ENCODE results near the gene LVRN. TPM values are rescaled to one million over a fixed set of nuclear protein-coding genes. Genes with fewer than 3 reads are reported as not detected.

The LVRN gene
- total RNA-seq, 1 donor, result under 0.01 TPM

DNA sequence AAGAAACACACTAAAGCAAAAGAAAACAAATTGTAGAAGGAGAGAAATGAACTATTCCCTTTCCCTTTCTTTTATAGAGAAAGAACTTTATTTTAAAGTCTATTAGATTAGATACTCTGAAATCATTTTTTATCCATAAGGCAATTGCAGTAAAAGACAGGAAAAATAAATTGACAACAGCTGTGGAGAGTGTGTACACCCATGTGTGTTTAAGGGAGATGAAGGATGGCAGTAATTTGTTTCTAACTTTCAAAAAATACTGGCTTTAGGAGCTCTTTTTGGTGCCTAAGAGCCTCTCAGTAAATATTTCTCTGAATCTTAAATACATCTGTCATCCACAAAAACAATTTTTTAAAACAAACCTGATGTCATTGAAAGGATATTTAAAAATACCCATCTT lies 51.7 kb downstream of the LVRN start:
- TF ChIP-seq, protein P1, sequence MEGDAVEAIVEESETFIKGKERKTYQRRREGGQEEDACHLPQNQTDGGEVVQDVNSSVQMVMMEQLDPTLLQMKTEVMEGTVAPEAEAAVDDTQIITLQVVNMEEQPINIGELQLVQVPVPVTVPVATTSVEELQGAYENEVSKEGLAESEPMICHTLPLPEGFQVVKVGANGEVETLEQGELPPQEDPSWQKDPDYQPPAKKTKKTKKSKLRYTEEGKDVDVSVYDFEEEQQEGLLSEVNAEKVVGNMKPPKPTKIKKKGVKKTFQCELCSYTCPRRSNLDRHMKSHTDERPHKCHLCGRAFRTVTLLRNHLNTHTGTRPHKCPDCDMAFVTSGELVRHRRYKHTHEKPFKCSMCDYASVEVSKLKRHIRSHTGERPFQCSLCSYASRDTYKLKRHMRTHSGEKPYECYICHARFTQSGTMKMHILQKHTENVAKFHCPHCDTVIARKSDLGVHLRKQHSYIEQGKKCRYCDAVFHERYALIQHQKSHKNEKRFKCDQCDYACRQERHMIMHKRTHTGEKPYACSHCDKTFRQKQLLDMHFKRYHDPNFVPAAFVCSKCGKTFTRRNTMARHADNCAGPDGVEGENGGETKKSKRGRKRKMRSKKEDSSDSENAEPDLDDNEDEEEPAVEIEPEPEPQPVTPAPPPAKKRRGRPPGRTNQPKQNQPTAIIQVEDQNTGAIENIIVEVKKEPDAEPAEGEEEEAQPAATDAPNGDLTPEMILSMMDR (IDR thresholded peaks at IDR 0.05; ENCODE audit: insufficient read depth, low read depth, low read length), result no peak
- no peak overlapping the region for H3K4me3 ChIP-seq (ENCODE audit: low read depth, low read length)
- DNase-seq (ENCODE audit: low read depth), result no peak

DNA sequence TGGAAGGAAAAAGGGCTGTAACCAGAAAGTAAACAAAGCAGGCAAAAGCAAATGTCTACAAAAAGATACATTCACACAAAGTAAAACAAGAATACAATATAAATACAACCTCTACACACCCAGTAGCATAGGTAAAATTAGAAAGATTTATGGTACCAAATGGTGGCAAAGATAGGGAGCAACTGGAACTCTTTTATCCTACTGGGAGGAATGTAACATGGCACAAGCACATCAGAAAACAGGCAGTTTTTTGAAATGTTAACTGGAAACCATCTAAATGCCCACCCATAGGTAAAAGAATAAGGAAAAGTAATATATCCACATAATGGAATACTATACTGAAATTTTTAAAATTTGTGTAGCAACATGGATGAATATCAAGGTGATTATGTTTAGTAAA lies 61.3 kb downstream of the LVRN start:
- H3K4me3 ChIP-seq (ENCODE audit: low read depth, low read length), result no peak overlapping the region
- DNase-seq (ENCODE audit: low read depth), result no peak
- TF ChIP-seq, protein P1 (IDR thresholded peaks at IDR 0.05; ENCODE audit: insufficient read depth, low read depth, low read length), result peak; percentile 27

DNA sequence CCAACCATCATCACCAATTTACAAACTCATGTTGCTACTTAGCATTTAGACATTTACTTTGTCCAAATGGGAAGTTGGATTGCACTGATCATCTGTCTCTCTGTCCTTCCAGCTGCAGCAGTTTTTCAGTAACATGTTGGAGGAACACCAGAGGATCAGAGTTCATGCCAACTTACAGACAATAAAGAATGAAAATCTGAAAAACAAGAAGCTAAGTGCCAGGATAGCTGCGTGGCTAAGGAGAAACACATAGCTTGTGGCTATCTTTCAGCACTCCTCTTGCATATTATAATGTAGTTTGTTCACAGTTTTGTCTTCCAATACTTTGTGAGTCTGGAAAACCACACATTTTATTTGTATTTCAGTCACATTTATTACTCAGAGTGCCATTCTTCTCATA lies 63.6 kb downstream of the LVRN start:
- TF ChIP-seq, protein P1 (IDR thresholded peaks at IDR 0.05; ENCODE audit: insufficient read depth, low read depth, low read length), result no peak
- no peak overlapping the region for H3K4me3 ChIP-seq (ENCODE audit: low read depth, low read length)
- no peak for DNase-seq (ENCODE audit: low read depth)

DNA sequence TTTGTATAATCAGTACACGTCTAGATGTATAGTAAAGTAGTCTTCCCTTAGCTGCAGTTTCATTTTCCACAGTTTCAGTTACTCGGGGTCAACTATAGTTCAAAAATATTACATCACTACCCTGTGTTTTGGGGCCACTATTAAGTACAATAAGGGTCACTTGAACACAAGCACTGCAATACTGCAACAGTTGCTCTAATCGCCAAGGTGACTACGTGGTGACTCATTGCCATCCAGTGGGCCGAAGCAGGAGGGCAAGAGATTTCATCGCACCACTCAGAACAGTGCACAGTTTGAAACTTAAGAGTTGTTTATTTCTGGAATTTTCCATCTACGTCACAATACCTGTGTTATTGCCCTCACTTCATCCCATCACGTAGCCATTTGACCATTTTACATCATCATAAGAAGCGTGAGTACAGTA lies 69.8 kb downstream of the LVRN start, which contains the start of gene ARL14EPL:
Gene ARL14EPL (plus strand): TSS at position 379 of the 424 bp plus-strand sequence. CDS start 18,994 bp downstream, outside the sequence.
- no peak within 1 kb of the TSS for H3K4me3 ChIP-seq (ENCODE audit: low read depth, low read length)
- TF ChIP-seq, protein P1 (IDR thresholded peaks at IDR 0.05; ENCODE audit: insufficient read depth, low read depth, low read length), result peak; percentile 60
- DNase-seq (ENCODE audit: low read depth), result peak; percentile 74

DNA sequence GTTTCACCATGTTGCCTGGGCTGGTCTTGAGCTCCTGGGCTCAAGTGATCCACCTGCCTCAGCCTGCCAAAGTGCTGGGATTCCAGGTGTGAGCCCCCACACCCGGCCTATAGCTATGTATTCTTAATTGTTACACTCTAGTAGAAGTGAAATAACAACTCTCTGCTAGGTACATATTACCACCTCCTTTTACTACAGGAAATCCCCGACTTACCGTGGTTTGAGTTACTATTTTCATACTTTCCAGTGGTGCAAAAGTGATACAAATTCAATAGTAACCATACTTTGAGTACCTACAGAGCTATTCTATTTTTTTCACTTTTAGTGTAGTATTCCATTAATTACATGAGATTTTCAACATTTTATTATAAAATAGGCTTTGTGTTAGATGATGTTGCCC lies 70.7 kb downstream of the LVRN start:
- H3K4me3 ChIP-seq (ENCODE audit: low read depth, low read length), result no peak overlapping the region
- TF ChIP-seq, protein P1 (IDR thresholded peaks at IDR 0.05; ENCODE audit: insufficient read depth, low read depth, low read length), result no peak
- no peak for DNase-seq (ENCODE audit: low read depth)

DNA sequence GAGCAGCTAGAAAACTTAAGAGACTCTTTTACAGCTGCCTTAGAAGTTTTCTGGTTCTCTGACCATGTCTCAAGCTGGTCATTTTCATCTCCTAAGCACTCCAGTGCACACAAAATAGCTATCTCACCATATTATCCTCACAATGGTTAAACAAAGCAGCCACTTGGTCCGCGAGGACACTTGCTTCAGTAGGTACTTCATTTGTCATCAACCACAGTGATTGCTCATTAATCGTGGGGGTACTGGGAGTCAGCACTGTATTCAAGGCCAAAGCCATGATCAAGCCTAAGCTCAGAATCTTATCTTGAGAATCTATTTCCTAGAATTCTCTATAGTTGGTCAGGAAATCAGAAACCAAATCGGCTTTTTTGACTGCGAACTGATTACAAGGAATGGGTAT lies 72.8 kb downstream of the LVRN start:
- DNase-seq (ENCODE audit: low read depth), result no peak
- TF ChIP-seq, protein P1 (IDR thresholded peaks at IDR 0.05; ENCODE audit: insufficient read depth, low read depth, low read length), result no peak
- no peak overlapping the region for H3K4me3 ChIP-seq (ENCODE audit: low read depth, low read length)

DNA sequence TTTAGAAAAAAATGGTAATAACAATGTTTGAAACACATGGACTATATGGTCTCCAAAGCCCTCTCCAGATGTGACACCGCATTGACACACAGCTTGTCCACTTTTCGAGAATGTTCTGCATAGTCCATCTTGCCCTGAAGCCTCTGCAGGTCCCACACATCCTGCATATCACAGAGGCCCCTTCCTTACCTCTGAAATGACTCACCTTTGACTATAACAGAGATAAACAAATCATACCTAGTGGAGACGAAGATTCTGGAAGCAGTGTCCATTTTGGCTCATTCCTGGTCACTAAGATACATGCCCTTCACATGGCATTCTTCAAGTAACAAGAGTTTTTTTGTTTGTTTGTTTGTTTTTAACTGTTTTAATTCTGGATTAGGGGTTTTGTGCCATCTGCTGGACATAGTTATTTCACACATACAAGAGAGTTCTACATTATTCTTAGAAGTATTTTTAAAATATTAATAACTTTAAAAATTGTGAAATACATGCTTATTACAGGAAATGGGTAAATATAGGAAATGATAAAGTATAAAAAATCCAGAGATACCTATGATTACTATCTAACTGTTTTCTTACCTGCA lies 75.1 kb downstream of the LVRN start:
- peak; percentile 23 for DNase-seq (ENCODE audit: low read depth)

More for the DNA sequence above, 75.1 kb downstream of the LVRN start:
- no peak overlapping the region for H3K4me3 ChIP-seq (ENCODE audit: low read depth, low read length)
- TF ChIP-seq, protein P1 (IDR thresholded peaks at IDR 0.05; ENCODE audit: insufficient read depth, low read depth, low read length), result no peak

All from fibroblast of villous mesenchyme (primary cell).